ENCODE measurements around the gene SLC66A2. TPM values are rescaled to one million over a fixed set of nuclear protein-coding genes. Genes with fewer than 3 reads are reported as not detected.

The SLC66A2 gene
- total and polyA plus RNA-seq, 8 donors: 19.6 to 36.1 (median 22.6) TPM

GRCh38 chr18:79884963-79885728, 66.3 kb downstream of the SLC66A2 start:
- 80 to 88% methylated on average over 25 of the region's 25 CpGs for WGBS, 2 donors
- H3K36me3 ChIP-seq: no peaks in the 10 kb centered on the region
- H3K27me3 ChIP-seq: no peaks in the 10 kb centered on the region
- H3K4me1 ChIP-seq: no peaks in the 10 kb centered on the region
- TF ChIP-seq, protein P1, sequence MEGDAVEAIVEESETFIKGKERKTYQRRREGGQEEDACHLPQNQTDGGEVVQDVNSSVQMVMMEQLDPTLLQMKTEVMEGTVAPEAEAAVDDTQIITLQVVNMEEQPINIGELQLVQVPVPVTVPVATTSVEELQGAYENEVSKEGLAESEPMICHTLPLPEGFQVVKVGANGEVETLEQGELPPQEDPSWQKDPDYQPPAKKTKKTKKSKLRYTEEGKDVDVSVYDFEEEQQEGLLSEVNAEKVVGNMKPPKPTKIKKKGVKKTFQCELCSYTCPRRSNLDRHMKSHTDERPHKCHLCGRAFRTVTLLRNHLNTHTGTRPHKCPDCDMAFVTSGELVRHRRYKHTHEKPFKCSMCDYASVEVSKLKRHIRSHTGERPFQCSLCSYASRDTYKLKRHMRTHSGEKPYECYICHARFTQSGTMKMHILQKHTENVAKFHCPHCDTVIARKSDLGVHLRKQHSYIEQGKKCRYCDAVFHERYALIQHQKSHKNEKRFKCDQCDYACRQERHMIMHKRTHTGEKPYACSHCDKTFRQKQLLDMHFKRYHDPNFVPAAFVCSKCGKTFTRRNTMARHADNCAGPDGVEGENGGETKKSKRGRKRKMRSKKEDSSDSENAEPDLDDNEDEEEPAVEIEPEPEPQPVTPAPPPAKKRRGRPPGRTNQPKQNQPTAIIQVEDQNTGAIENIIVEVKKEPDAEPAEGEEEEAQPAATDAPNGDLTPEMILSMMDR (IDR thresholded peaks at IDR 0.05): no peak
- H3K27ac ChIP-seq: no peak overlapping the region
- H3K9me3 ChIP-seq: no peaks in the 10 kb centered on the region
- no peak overlapping the region for H3K4me3 ChIP-seq
- peak in 2 of 6 donors; percentile 22 to 55 for DNase-seq
- FAIRE-seq: no peak
- intact Hi-C loops (cut with DNase I): no loop called here
- ATAC-seq: no peak

DNA sequence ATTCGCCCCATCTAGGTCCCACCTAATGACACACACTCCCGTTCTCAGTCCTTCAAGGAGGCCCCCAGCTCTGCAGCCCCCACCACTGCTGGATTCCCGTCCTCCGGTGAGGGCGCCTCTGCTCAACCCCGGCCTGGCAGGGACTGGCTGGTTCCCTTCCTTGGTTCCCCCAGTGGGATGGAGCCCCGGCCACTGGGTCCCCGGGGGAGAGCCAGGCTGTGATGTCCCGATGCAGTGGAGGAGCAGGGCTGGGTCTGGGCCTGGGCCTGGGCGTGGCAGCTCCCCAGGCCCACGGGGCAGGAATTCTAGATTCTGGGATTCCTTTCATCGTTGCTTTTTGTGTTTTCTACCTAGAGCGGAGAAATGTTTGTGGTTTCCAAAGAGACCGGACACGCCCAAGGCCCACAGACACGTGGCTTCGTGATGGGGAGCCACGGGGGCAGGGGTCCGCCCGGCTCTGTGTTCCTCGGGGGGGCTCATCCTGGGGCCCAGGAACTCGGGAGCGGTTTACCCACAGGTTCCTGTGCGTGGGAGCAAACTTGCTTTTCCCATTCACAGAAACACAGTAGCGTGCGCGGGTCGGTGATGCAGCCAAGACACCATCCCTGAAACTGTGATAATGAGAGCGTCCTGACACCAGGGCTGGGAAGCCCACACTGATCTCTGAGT, 67.0 kb downstream of the SLC66A2 start:
- no peak for FAIRE-seq

GRCh38 chr18:79883461-79884293, 67.8 kb downstream of the SLC66A2 start:
- FAIRE-seq: no peak

More for the DNA sequence above, 67.0 kb downstream of the SLC66A2 start:
- no peaks in the 10 kb centered on the region for H3K9me3 ChIP-seq
- 80 to 82% methylated on average over 28 to 29 of the region's 29 CpGs for WGBS, 2 donors
- no peak overlapping the region for H3K27ac ChIP-seq
- peak in 1 of 6 donors; percentile 40 for DNase-seq
- no peak overlapping the region for H3K4me3 ChIP-seq
- intact Hi-C loops (cut with DNase I): no loop called here
- no peaks in the 10 kb centered on the region for H3K4me1 ChIP-seq
- no peaks in the 10 kb centered on the region for H3K27me3 ChIP-seq
- no peaks in the 10 kb centered on the region for H3K36me3 ChIP-seq
- no peak for ATAC-seq
- TF ChIP-seq, protein P1 (IDR thresholded peaks at IDR 0.05): no peak

GRCh38 chr18:79882522-79883241, 68.8 kb downstream of the SLC66A2 start:
- Histone ChIP-seq H3K27me3 (no peaks in the 10 kb centered on the region), H3K27ac (no peak overlapping the region), H3K4me1 (no peaks in the 10 kb centered on the region), H3K9me3 (no peaks in the 10 kb centered on the region), H3K4me3 (no peak overlapping the region), H3K36me3 (no peaks in the 10 kb centered on the region)
- DNase-seq (peak in 1 of 6 donors; percentile 46), ATAC-seq (no peak), FAIRE-seq (no peak)
- intact Hi-C loops (cut with DNase I): no loop called here
- 94 to 95% methylated on average over 64 to 68 of the region's 68 CpGs for WGBS, 2 donors
- TF ChIP-seq, protein P1 (IDR thresholded peaks at IDR 0.05): no peak

More at GRCh38 chr18:79883461-79884293, 67.8 kb downstream of the SLC66A2 start:
- WGBS, 2 donors: 83 to 90% methylated on average over 31 of the region's 31 CpGs
- no peak overlapping the region for H3K27ac ChIP-seq
- DNase-seq (peak in 1 of 6 donors; percentile 35), ATAC-seq (no peak)
- TF ChIP-seq, protein P1 (IDR thresholded peaks at IDR 0.05): no peak
- no peaks in the 10 kb centered on the region for H3K4me1 ChIP-seq
- intact Hi-C loops (cut with DNase I): no loop called here
- no peak overlapping the region for H3K4me3 ChIP-seq
- H3K36me3 ChIP-seq: no peaks in the 10 kb centered on the region
- no peaks in the 10 kb centered on the region for H3K27me3 ChIP-seq
- no peaks in the 10 kb centered on the region for H3K9me3 ChIP-seq

Measured in pancreas (tissue), 10 donors.